ENCODE measurements around the gene RCBTB2.
A peak's percentile ranks its signal among the peaks of the same experiment; 100 is the strongest.
"Not testable (repeated sequence)": the region's sequence is repeated elsewhere in the genome, so short reads cannot be mapped to it uniquely, and the experiment has no call there.

Gene RCBTB2

DNA sequence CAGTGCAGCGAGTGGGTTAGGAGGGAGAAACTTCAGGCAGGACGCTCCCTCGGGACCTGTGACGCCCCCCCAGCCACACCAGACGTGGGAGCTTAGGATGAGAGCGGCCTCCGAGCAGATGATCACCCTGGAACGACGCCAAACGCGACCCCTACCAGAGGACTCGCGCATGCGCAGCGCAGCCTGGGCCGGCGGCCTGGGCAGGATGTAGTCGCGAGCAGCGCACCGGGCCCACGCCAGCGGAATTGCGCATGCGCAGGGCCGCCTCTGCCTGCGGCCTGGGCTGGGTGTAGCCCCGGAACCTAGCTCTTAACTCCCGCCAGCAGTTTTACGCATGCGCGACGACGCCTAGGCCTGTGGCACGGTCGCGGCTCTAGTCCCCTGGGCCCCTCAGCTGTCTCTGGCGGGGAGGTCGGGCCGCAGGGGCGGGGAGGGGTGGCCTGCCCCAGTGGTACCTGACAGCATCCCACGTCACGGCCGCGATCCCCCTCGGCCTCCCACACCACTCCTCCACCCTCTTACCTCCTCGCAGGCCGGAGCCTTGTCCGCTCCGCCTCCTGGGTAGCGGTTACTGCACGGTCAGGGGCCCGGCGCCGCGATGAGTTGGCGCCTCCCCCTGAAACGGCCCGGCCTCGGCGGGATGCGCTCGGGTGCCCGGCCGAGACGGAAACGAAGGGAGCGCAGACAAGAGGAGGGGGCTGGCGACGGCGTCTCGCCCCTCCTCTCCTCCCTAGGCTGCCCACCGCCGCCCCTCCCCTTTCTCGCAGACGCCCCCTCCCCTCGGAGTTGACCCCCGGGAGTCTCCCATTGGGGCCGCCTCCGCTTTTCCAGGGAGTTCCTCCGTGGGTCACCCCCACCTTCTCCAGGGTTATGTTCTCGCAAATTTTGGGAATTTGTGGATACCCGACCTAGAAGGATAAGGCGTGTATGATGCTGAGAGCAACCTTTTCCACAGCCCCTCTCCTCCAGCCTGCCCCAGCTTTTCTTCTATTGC lies at the start of gene RCBTB2:
Gene RCBTB2, minus strand, starts transcription at position 575 of the 994 bp plus-strand sequence. CDS start 11,141 bp downstream, outside the sequence.
- peak; percentile 100 for DNase-seq (ENCODE audit: low spot score)

DNA sequence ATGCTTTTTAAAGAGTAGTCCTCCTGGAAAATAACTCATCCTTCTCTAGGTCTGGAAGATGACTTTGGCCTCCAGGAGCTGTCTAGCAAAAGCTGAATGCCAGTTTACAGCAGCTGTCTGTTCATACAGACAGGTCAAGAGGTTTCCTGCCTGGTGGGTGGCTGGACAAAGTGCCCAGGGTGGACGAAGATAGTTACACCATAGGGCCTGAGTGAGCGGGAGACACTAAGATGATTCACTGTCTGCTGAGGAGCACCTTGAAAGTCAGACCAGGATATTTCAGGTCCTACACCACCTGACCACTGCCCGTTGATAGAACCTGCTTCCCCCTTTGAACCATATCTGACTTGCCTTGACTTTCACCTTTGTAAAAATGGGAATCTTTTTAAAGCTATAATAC lies 49.2 kb upstream of the RCBTB2 start:
- no peak for DNase-seq (ENCODE audit: low spot score)

DNA sequence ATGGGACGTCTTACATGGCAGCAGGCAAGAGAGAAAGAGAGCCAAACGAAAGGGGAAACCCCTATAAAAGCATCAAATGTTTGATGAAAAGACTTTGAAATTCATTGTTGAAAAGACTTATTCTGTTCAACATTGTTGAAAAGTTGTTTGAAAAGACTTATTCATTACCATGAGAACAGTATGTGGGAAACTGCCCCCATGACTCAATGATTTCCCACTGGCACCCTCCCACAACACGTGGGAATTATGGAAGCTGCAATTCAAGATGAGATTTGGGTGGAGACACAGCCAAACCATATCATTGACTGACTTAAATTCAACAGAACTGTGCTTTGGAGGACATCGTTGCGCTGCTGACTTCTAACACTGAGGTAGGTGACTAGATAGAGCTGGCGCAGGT lies 48.0 kb upstream of the RCBTB2 start:
- no peak for DNase-seq (ENCODE audit: low spot score)

DNA sequence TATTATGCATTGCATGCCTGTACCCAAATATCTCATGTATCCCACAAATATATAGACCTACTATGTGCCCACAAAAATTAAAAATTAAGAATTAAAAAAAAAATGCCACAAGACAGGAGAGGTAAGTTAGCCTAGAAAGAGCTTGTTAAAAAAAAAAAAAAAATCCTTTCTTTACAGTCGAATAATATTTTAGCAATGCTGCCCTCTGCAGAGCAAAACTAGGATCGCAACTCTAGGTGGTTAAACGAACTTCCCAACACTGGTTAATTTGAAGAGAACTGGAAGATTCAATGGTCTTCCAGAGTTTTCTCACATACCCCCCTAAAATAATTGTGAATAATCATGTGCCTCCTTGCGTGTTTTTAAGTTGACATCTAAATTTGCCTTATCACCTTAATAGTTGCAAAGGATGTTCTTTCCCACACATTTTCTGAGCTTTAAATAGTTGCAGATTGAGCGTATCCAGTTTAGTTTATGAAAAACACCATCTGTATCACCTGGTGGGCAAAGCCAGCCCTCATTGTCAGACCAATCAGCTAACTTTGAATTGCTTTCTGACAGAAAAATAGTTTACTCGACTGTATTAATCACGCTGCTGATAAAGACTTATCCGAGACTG lies 47.4 kb upstream of the RCBTB2 start:
- peak; percentile 54 for DNase-seq (ENCODE audit: low spot score)

DNA sequence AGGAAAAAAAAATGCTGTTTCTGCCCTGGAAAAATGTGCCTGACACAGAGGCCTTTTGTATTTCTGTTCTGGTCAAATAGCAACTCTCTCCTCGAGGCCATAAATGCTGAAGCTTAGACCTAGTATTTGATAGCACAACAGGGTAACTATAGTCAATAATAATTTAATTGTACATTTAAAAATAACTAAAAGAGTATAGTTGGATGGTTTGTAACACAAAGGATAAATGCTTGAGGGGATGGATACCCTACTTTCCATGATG lies 47.0 kb upstream of the RCBTB2 start:
- not testable (repeated sequence) for DNase-seq (ENCODE audit: low spot score)

DNA sequence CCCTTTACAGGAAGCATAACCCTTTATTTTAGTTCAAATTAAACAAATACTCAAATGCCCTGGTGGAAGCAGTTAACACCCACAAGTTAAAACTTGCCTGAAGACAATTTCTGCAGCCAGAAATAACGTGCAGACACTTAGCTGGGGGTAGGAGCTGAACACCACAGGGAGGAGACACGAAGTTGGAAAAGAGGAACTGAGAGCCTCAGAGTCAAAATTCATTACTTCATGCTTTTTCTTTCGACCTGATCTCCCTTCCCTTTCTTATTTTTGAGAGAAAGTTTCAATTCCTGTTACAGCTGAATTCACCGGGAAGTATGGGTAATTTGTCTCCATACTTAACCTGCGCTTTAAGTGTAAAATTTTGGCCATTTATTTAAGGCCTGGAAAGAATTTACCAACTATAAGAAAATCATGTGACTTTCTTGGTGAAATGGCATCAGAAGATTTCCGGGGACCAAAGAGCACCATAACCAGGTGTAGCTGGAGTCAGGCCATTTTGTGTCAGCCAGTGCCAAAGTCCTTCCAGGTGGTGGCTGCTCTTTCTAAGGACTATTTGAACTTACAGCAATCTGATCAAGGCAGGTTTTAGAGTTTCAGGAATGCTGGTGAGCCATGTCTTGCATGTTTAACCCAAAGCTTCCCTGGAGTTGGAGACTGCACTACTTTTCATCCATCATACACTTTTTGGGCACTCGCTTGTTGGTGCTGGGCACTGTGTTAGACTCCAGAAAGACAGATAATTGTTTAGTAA lies 46.5 kb upstream of the RCBTB2 start:
- peak; percentile 59 for DNase-seq (ENCODE audit: low spot score)

DNA sequence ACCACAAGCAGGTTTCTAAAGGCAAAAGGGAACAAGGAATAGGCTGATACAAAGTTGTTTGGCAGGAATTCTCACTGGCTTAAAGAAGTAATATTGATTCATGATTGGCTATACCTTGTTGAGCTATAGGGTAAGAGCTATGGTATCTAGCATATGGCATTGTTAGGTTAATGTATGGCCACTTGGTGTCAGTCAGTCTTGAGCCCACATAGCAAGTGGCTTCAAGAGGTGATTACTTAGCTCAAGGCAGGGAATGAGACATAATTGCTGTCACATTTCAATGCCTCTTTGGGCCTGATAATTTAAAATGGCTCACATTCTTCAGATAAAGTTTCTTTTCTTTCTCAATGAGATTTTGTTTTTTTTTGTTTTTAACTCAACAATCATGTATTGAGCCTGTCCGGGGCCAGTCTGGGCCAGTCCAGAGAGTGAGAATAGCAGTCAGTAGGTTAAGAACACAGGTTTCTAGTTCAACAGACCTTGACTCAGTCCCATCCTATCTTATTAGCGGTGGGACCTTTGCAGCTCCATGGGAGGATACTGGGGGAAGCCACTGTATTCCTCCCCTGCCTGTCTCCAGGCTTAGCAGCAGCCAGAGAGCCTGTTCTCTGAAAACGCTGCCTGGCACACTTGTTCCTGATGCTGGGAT lies 45.8 kb upstream of the RCBTB2 start:
- DNase-seq (ENCODE audit: low spot score): no peak

DNA sequence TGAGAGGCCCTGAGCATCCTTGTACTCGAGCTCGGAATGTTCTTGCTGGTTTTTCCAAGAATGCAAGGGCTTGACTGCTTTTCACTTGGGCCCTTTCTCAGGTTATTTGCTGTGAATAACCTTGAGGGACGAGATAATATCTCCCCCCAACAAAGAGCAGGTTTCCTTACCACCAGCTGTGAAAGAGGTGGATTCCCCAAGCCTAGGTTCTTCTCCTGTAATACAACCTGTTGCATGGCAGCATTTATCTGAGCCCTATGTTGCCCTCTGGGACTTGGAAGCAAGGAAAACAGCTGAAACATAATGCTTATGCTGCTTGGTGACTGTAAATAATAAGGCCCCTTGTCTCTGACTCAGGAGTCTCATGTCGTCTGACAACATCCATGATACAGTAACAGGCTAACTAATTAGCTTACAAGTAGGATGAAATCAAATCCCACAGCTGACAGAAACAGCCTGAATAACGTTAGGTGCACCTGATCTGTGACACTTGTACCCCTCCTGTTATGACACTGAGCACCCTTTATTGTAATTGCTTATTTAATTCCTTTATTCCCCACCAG lies 43.6 kb upstream of the RCBTB2 start:
- no peak for DNase-seq (ENCODE audit: low spot score)

DNA sequence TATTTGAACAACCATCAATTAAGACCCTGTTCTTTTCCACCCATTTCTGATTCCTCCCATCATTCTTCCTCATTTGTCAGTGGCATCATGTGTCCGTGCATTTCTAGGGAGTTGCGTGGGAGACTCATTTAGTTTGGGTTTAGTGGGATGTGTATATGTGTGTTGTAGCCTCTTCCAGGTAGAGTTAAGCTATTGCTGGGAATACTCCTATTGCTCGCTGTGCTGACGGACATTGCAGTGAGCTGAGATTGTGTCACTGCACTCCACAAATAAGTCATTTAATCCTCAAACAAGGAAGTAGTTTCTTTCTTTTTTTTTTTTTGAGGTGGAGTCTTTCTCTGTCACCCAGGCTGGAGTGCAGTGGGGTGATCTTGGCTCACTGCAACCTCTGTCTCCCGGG lies 42.2 kb upstream of the RCBTB2 start:
- DNase-seq (ENCODE audit: low spot score): no peak

DNA sequence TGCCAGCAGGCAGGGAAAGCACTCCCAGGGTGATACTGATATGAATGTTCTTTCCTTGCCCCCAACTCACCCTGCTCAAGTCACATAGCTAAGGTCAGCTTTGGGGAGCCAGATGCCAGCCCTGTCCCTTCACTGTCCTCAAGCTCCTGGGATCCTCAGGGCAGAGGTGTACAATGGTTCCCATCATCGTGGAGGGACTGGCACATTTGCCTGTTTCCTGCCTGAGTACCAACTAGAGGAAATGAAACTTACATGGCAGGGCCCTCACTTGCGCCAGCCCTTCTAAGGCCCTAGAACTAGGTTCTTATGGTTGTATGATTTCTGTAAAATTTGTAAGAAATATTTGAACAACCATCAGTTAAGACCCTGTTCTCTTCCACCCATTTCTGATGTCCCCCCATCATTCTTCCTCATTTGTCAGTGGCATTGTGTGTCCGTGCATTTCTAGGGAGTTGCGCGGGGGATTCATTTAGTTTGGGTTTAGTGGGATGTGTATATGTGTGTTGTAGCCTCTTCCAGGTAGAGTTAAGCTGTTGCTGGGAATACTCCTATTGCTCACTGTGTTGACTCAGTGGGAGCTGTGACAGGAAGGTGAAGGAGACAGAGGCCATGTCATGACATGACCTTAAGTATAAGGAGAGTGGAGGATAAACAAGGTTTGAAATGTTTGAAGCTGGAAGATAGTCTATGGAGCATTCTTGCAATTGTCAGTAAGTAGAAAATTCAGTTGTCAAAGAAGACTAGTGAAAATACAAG lies 41.3 kb upstream of the RCBTB2 start:
- peak; percentile 45 for DNase-seq (ENCODE audit: low spot score)

DNA sequence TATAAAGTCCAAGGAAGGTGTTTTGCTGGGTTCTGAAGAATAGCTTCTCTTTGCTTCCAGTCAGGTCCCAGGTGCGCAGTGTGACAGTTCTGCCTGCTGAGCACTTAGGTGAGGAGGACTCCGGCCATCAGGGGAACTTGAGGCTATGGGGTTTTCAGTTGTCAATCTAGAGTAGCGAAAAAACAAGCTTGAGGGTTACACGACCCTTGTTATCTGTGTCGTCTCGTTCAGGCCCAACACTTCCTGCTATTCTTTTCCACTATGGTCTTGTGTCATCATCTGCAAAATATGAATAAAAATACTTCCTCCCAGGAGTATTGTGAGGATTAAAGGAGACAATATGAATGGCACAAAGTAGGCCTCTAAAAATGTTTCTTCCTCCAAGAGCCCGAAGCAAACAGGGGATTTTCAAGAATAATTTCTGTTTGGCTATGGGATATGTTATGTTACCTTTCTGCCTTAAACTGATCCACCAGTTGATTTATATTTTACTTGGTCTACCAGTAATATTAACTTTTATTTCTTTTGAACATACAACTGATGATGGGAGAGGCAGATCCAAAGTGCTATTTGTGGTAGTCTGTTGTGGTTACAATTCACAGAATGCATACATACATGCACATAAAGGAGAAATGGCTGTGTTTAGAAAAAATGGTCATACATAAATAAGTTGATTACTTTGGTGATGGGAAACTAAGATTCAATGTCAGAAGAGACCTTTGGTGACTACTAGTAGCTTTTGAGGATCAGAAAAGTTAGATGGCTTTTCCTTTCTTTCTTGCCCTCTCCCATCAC lies 40.5 kb upstream of the RCBTB2 start:
- no peak for DNase-seq (ENCODE audit: low spot score)

DNA sequence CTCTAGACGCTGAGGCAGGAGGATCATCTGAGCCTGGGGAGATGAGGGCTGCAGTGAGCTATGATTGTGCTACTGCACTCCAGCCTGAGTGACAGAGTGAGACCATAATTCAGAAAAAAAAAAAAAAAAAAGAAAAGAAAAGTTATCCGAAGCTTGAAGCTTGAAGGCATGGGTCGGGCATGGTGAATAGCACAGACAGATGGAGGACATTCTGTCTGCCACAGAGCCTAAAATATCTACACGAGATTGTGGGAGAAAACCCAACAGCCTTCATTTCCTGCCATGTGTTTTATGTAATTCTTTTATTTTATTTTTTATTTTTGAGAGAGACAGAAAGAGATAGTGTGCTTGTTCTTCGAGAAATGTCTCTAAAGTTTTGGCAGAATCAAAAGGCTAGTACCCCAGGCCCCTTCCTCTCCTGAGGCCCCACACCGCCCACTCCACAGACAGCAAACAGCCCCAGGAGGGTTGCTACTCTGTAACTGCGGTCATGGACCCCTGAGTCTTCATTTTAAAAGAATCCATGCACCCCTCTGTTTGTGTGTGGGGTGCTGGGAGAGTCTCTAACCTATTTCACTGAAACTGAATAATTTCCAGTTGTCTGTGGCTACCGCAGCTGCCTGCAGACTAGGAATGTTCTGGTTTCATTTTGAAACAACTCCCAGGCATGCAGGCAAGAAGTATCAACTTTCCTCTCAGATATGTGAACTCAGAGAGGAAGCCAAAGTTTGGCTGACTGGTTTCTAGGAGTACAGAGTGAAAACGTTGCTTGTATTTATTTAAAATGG lies 38.4 kb upstream of the RCBTB2 start:
- no peak for DNase-seq (ENCODE audit: low spot score)

DNA sequence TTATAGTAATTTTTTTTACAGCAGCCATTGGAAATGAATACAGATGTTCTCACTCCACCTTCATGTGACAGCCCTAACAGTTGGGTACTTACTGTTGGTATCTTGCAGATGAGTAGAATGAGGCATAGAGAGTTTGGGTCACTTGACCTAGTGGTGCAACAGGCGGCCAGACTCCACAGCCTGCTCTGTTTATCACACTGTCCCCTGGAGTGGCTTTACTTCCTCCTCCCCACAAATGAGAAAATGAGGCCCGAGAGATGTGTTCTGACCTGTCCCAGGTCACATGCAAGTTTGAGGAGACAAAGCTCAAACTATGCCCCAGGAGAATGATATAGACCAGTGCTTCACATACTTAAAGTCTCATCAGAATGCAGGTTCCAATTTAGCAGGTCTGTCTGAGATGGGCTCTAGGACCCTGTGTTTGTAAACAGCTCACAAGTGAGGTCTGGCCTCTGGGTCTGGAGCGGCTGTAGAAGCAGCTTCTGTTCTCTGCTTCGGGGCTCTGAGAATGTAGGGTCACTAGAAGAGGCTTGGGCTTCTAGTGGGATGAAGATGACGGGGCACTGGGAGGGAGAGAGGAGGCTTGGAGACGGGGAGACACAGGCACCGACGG lies 37.4 kb upstream of the RCBTB2 start:
- DNase-seq (ENCODE audit: low spot score): no peak

DNA sequence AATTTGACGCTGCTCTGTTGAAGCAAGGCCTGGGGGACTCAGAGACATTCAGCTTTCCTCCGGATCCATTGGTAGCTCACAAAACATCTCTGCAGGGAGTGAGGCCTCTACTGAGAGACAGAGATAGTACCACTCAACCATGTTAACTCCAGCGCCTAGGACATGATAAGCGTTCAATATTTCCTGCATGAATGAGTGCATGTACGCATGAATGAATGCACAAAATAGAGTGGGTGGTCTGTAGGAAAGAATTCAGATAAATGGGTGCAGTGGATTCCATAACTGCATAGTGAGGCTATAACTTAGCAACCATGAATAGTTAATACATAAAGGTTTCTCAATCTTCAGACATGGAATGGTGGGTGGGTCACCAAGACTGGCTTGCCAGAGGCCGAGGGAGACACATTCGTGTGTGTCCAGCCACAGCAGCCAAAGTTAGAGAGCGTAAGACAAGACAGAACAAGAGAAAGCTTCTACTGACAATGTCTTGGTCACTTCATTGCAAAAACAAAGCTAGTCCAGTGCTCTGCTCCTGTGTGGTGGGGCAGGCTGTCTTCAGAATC lies 36.3 kb upstream of the RCBTB2 start:
- DNase-seq (ENCODE audit: low spot score): no peak

DNA sequence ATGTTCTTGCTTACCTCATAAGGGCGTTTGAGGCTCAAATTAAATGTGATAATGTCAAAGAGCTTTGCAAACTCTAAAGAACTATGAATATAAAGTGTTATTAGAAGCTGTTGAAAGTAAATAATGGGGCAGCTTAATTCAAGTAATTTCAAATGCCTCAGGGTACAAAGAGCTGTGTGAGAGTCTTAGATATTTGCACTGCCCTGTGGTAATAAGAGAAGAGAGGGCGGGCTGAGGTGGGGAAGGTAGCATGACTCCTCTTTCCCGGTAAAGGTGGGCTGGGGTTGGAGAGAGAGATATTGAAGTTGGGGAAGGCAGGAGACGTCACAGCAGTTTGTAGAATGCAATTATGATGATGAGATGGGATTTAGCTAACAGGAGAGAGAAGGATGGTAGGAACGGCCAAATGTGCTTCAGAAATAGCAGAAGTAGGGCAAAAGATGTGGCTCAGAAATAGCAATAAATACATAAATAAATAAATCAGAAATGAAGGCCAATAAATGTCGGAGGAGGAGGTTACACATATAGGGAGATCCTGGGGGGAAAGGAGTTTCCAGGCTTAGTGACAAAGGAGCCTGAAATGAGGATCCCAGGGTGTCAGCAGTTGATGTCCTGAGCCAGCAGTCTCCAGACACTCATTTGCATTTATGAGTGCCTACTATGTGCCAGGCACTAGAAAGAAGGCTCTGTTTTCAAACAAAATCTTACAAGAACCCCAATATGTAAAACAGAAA lies 35.7 kb upstream of the RCBTB2 start:
- DNase-seq (ENCODE audit: low spot score): no peak

DNA sequence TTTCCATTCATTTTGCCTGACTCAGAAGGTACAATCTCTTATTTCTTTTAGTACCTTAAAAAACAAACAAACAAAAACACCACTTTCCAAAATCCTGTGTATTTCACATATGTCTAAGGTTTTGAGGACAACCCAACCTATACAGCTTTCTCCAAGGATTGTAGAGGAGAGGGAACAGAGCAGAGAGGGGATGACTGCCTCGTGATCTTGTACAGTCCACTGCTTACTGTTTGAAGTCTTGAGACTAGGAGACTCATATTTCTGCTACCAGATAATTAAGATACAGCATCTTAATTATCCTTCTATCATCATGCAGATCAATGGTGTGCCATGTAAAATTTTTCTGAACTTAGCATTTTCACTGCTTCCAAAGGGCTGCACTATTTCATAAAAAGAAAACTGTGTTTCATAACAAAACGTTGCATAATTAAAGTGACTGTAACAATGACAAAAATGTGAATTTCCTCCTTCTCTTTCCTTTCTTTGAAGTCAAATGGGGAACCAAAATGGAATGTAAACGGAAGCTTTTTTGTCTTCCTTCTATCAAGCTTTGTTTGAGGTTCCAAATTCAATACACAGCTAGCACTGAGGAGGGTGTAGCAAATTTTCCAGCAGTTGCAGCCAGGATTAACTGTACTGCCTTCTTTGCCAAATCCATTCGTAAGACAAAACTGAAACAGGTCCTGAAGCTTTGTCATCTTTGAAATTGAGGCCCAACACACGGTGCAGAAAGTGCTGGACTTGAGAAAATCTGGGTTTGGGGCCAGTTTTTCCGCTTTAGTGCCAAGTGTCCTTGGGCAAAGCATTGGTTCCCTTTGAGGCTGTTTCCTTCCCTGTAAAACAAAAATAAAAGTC lies 34.9 kb upstream of the RCBTB2 start:
- no peak for DNase-seq (ENCODE audit: low spot score)

DNA sequence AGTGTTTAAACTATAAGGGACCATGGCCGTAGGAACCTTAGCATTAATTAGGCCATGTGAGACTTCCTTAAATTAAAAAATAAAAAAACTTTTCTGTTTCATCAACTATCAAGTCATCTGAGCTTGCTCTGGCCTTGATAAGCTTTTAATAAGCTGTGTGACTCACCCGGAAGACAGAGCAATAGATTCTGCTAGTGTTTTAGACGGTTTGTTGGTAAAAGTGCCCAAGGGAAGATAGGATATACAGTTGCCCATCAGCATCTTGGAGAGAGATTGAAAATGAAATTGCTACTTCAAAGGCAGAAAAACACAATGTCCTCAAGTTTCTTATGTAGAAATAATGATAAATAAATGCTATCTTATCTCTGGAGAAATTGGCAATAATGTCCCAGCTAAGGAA lies 31.2 kb upstream of the RCBTB2 start:
- no peak for DNase-seq (ENCODE audit: low spot score)
